ENCODE measurements around the gene MEGF6.

GRCh38 chr1:3560251-3560871, 50.9 kb downstream of the MEGF6 start:
- TF ChIP-seq, protein P1, sequence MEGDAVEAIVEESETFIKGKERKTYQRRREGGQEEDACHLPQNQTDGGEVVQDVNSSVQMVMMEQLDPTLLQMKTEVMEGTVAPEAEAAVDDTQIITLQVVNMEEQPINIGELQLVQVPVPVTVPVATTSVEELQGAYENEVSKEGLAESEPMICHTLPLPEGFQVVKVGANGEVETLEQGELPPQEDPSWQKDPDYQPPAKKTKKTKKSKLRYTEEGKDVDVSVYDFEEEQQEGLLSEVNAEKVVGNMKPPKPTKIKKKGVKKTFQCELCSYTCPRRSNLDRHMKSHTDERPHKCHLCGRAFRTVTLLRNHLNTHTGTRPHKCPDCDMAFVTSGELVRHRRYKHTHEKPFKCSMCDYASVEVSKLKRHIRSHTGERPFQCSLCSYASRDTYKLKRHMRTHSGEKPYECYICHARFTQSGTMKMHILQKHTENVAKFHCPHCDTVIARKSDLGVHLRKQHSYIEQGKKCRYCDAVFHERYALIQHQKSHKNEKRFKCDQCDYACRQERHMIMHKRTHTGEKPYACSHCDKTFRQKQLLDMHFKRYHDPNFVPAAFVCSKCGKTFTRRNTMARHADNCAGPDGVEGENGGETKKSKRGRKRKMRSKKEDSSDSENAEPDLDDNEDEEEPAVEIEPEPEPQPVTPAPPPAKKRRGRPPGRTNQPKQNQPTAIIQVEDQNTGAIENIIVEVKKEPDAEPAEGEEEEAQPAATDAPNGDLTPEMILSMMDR (IDR thresholded peaks at IDR 0.05), result no peak
- TF ChIP-seq POLR2A (IDR thresholded peaks at IDR 0.05), result no peak

Data from uterus (tissue), 2 donors.